K562 (cell line): Measurements from ENCODE around the gene RNASE7. TPM values are rescaled to one million over a fixed set of nuclear protein-coding genes. Genes with fewer than 3 reads are reported as not detected.

Experiments
- ATAC-seq: fragments of 200-7000 bp; cut with Tn5 transposase; 3 replicates; pipeline ENCODE4 v1.9.1; 2020; ENCODE audit warnings: moderate library complexity
- BruUV-seq: library from RNA; stranded (reverse); fragments of 400-500 nt; replicated peaks from 2 replicates; lab custom pipeline; 2021; lab: Mats Ljungman, UMichigan
- CTCF ChIA-PET: fragments of 300-600 bp; formaldehyde crosslinking; extraction: SDS; loops from one replicate; lab custom pipeline; 2021; ENCODE audit warnings: low intra/inter-chr PET ratio; lab: Yijun Ruan, JAX
- POLR2A ChIA-PET: fragments of 300-600, 350-650 bp; sonication (Branson Sonifier 250); formaldehyde crosslinking; extraction: SDS; loops from one replicate; lab custom pipeline; 2021; ENCODE audit warnings: antibody characterized with exemption, inconsistent platforms; lab: Yijun Ruan, JAX
- DNase-seq, 4 experiments: peaks; one replicate each; pipeline versions ENCODE4 v3.0.0 to v3.0.0-alpha.2; 2011 to 2018; ENCODE audit warnings: low spot score in 3 of 4, mixed read lengths in 3 of 4; ENCODE audit errors: extremely low read depth in 1 of 4
- FAIRE-seq: peaks from 2 replicates; lab custom pipeline; 2011; peaks lifted over from hg19 to GRCh38; lab: Jason Lieb, UNC
- H2AFZ ChIP-seq: 2 replicates; pipeline ENCODE4 v1.6.0; 2011; ENCODE audit warnings: low read depth, low read length, control low read depth, inconsistent platforms
- H3K27ac ChIP-seq: fragments of 200-600 bp; 3 replicates; pipeline ENCODE4 v1.8.0; 2011; ENCODE audit warnings: low read depth, mild to moderate bottlenecking, control low read depth, inconsistent platforms, low read length, moderate library complexity, mixed read lengths; ENCODE audit errors: extremely low read depth
- H3K27me3 ChIP-seq, 2 experiments: fragments of 300-600 bp in 1 of 2; 2 replicates in 1 of 2; 3 replicates in 1 of 2; pipeline versions ENCODE4 v1.6.0 to v1.8.0; 2011; ENCODE audit warnings: inconsistent platforms in 2 of 2, low read length in 2 of 2, mild to moderate bottlenecking in 1 of 2, mixed read lengths in 1 of 2, moderate library complexity in 1 of 2; ENCODE audit not compliant: control insufficient read depth in 2 of 2, insufficient read depth in 2 of 2
- H3K36me3 ChIP-seq: fragments of 300-600 bp; 3 replicates; pipeline ENCODE4 v1.8.0; 2011; ENCODE audit warnings: mild to moderate bottlenecking, low read length, inconsistent platforms; ENCODE audit not compliant: control insufficient read depth, insufficient read depth
- H3K4me1 ChIP-seq, 2 experiments: fragments of 200-600 bp in 1 of 2; replicated peaks in 1 of 2; 2 replicates in 1 of 2; 3 replicates in 1 of 2; pipeline versions ENCODE4 v1.5.1 to v1.8.0; 2011; ENCODE audit warnings: inconsistent platforms in 2 of 2, low read length in 2 of 2, mild to moderate bottlenecking in 1 of 2, mixed read lengths in 1 of 2, moderate library complexity in 1 of 2; ENCODE audit not compliant: control insufficient read depth in 2 of 2, insufficient read depth in 2 of 2
- H3K4me2 ChIP-seq: 2 replicates; pipeline ENCODE4 v1.6.1; 2011; ENCODE audit warnings: low read length, control low read depth, inconsistent platforms, mixed read lengths; ENCODE audit not compliant: insufficient read depth
- H3K4me3 ChIP-seq: fragments of 200-600 bp; sonication (generic), shearing (Covaris generic); 2 replicates; pipeline ENCODE4 v1.5.1; 2016; ENCODE audit warnings: control low read depth, inconsistent platforms
- H3K79me2 ChIP-seq: fragments of 200-600 bp; 3 replicates; pipeline ENCODE4 v1.8.0; 2011; ENCODE audit warnings: low read length, inconsistent platforms; ENCODE audit not compliant: control insufficient read depth, insufficient read depth
- H3K9ac ChIP-seq, 2 experiments: 2 replicates each; pipeline versions ENCODE4 v1.6.0 to v1.6.1; 2011; ENCODE audit warnings: low read depth in 2 of 2, low read length in 2 of 2, control low read depth in 1 of 2, inconsistent platforms in 1 of 2, mild to moderate bottlenecking in 1 of 2, mixed read lengths in 1 of 2; ENCODE audit not compliant: insufficient read depth in 1 of 2
- H3K9me1 ChIP-seq: one replicate; pipeline ENCODE4 v1.6.0; 2011; ENCODE audit warnings: inconsistent platforms, mild to moderate bottlenecking, low read length, moderate library complexity; ENCODE audit not compliant: control insufficient read depth, insufficient read depth
- H3K9me3 ChIP-seq: replicated peaks from 2 replicates; pipeline ENCODE4 v1.5.1; 2011; ENCODE audit warnings: low read depth, low read length, inconsistent platforms; ENCODE audit not compliant: control insufficient read depth, insufficient read depth
- H4K20me1 ChIP-seq: replicated peaks from 2 replicates; pipeline ENCODE4 v1.6.1; 2011; ENCODE audit warnings: low read length, inconsistent platforms, mixed read lengths; ENCODE audit not compliant: control insufficient read depth, insufficient read depth
- CREB1 ChIP-seq, 2 experiments: sonication (generic) in 1 of 2; formaldehyde crosslinking in 1 of 2; IDR thresholded peaks; 2 replicates each; pipeline versions ENCODE4 v1.6.1 to v1.8.0; 2012 to 2022; ENCODE audit warnings: inconsistent platforms in 1 of 2, mild to moderate bottlenecking in 1 of 2, missing genetic modification reagents in 1 of 2, moderate library complexity in 1 of 2
- CSDE1 ChIP-seq, 2 experiments: fragments of 450-650 bp; IDR thresholded peaks; 2 replicates each; pipeline ENCODE4 v1.6.1; 2016; ENCODE audit warnings: mild to moderate bottlenecking in 1 of 2
- ESRRA ChIP-seq: fragments of 450-650 bp; IDR thresholded peaks from 2 replicates; pipeline ENCODE4 v1.6.1; 2014; ENCODE audit warnings: low read depth, mild to moderate bottlenecking, moderate library complexity, borderline replicate concordance
- KAT7 ChIP-seq: sonication (generic); formaldehyde crosslinking; IDR thresholded peaks from 2 replicates; pipeline ENCODE4 v1.8.0; 2022; ENCODE audit warnings: missing genetic modification reagents, mild to moderate bottlenecking, borderline replicate concordance
- MTA1 ChIP-seq: fragments of 450-650 bp; IDR thresholded peaks from 2 replicates; pipeline ENCODE4 v1.6.1; 2017; ENCODE audit warnings: borderline replicate concordance
- NFIC ChIP-seq: fragments of 450-650 bp; IDR thresholded peaks from 2 replicates; pipeline ENCODE4 v1.6.1; 2017; ENCODE audit warnings: mild to moderate bottlenecking, inconsistent platforms
- NR2C1 ChIP-seq, 2 experiments: fragments of 450-650 bp; IDR thresholded peaks; 2 replicates each; pipeline ENCODE4 v1.6.1; 2017; ENCODE audit warnings: mild to moderate bottlenecking in 2 of 2, antibody characterized with exemption in 1 of 2, inconsistent platforms in 1 of 2, missing compliant biosample characterization in 1 of 2, missing genetic modification characterization in 1 of 2
- PML ChIP-seq: IDR thresholded peaks from 2 replicates; pipeline ENCODE4 v1.6.1; 2012; ENCODE audit warnings: low read length, inconsistent platforms
- SIN3B ChIP-seq: fragments of 450-650 bp; IDR thresholded peaks from 2 replicates; pipeline ENCODE4 v1.6.1; 2017; ENCODE audit warnings: low read depth, mild to moderate bottlenecking, moderate library complexity
- SNRNP70 ChIP-seq: fragments of 200-400 bp; formaldehyde crosslinking; optimal IDR thresholded peaks from 2 replicates; pipeline ENCODE3; 2017; ENCODE audit warnings: low read depth, low read length
- SRSF9 ChIP-seq: fragments of 200-400 bp; formaldehyde crosslinking; IDR thresholded peaks from 2 replicates; pipeline ENCODE4 v1.6.1; 2017; ENCODE audit warnings: low read depth, low read length, borderline replicate concordance
- ZNF408 ChIP-seq: fragments of 250-450 bp; sonication (Bioruptor Pico); IDR thresholded peaks from 2 replicates; pipeline ENCODE4 v1.4.0; 2020; ENCODE audit warnings: low read depth, mild to moderate bottlenecking, moderate library complexity
- ZNF507 ChIP-seq: conservative IDR thresholded peaks from 2 replicates; pipeline ENCODE4 v1.6.1; 2017; ENCODE audit warnings: missing genetic modification characterization, missing compliant biosample characterization
- ZNF668 ChIP-seq: fragments of 250-450 bp; sonication (Bioruptor Pico); IDR thresholded peaks from 2 replicates; pipeline ENCODE4 v1.8.0; 2022; ENCODE audit warnings: mild to moderate bottlenecking, inconsistent platforms
- WGBS: fragments of 100-300 bp; shearing (Covaris generic); methylation state at CpG from one replicate; pipeline ENCODE4 v1.1.6; 2016; ENCODE audit warnings: low coverage, mixed read lengths; ENCODE audit not compliant: insufficient coverage; ENCODE audit errors: missing lambda C conversion rate; 5-methylcytosine and 5-hydroxymethylcytosine counted together
- in situ Hi-C: fragments of 300-500 bp; cut with MboI; formaldehyde crosslinking; loops from 4 replicates; pipeline ENCODE4 v1.15.0; 2018; ENCODE audit warnings: inconsistent platforms, mixed read lengths
- intact Hi-C: fragments of 100-400 bp; cut with micrococcal nuclease; formaldehyde crosslinking; loops from 2 replicates; pipeline ENCODE4 v1.14.2; 2022
- polyA plus RNA-seq, 8 experiments: library from polyadenylated mRNA; depleted of rRNA in 4 of 8; stranded (reverse) in 5 of 8; unstranded in 3 of 8; fragments of >200 nt; fragmentation: Nextera tagmentation in 2 of 8; fragmentation: Illumina TruSeq in 1 of 8; extraction: Ambion mirVana in 2 of 8; extraction: Trizol in 1 of 8; gene quantifications; 2 replicates each; pipeline versions ENCODE4 v1.2.1 to v1.2.3, GENCODE V29; 2011 to 2014; ENCODE audit warnings: inconsistent platforms in 1 of 8, missing spikeins in 1 of 8
- total RNA-seq, 7 experiments: library from RNA; depleted of rRNA in 6 of 7; stranded (reverse); fragments of >200 nt in 6 of 7; fragmentation: Illumina TruSeq in 2 of 7; extraction: Trizol in 2 of 7; gene quantifications; 2 replicates each; pipeline versions ENCODE4 v1.2.1 to v1.2.3, GENCODE V29; 2011 to 2021; ENCODE audit warnings: low replicate concordance in 1 of 7

The RNASE7 gene
- total and polyA plus RNA-seq, 9 of the 15 experiments (the other 6 are each of a cell fraction or from before 2014, with no cell fraction given): not detected

DNA sequence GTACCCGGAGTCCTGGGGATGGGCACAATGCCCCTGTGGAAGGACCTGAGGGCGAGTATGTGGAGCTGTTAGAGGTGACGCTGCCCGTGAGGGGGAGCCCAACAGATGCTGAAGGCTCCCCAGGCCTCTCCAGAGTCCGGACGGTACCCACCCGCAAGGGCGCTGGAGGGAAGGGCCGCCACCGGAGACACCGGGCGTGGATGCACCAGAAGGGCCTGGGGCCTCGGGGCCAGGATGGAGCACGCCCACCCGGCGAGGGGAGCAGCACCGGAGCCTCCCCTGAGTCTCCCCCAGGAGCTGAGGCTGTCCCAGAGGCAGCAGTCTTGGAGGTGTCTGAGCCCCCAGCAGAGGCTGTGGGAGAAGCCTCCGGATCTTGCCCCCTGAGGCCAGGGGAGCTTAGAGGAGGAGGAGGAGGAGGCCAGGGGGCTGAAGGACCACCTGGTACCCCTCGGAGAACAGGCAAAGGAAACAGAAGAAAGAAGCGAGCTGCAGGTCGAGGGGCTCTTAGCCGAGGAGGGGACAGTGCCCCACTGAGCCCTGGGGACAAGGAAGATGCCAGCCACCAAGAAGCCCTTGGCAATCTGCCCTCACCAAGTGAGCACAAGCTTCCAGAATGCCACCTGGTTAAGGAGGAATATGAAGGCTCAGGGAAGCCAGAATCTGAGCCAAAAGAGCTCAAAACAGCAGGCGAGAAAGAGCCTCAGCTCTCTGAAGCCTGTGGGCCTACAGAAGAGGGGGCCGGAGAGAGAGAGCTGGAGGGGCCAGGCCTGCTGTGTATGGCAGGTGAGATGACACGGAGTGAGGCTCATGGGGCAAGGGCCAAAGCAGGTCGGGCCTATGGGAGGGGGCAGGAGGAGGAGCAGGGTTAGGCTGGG, 32.5 kb downstream of the RNASE7 start (continued):
- no peak for TF ChIP-seq SRSF9
- TF ChIP-seq CREB1 (IDR thresholded peaks at IDR 0.05): no peak
- TF ChIP-seq CREB1 (CRISPR knock-in tag; IDR thresholded peaks at IDR 0.05): no peak
- no peak for TF ChIP-seq ZNF408
- TF ChIP-seq KAT7 (CRISPR knock-in tag): no peak
- no peak for TF ChIP-seq ZNF668 (CRISPR knock-in tag)
- no peak for TF ChIP-seq PML
- no peak for TF ChIP-seq CSDE1 (IDR thresholded peaks at IDR 0.05)
- no peak for TF ChIP-seq SNRNP70
- no peak for TF ChIP-seq SIN3B
- no peak for TF ChIP-seq ZNF507

GRCh38 chr14:21075719-21076437, 33.7 kb downstream of the RNASE7 start:
- ChIA-PET POLR2A (no interaction called here), CTCF (no interaction called here)
- Histone ChIP-seq H3K9me1 (no peaks in the 10 kb centered on the region), H4K20me1 (no peaks in the 10 kb centered on the region), H3K79me2 (no peaks in the 10 kb centered on the region), H3K9ac (no peak overlapping the region), H3K4me2 (no peak overlapping the region), H3K9me3 (no peaks in the 10 kb centered on the region), H3K4me1 (peaks cover 0 to 18% of the 10 kb centered on the region in 2 experiments; a peak in 3 of 5 replicates), H3K36me3 (no peaks in the 10 kb centered on the region), H3K27me3 (no peaks in the 10 kb centered on the region), H3K27ac (no peak overlapping the region), H3K4me3 (no peak overlapping the region), H2AFZ (no peak overlapping the region)
- 48% methylated on average over 5 of the region's 9 CpGs for WGBS
- FAIRE-seq (no peak), ATAC-seq (no peak), DNase-seq (no peak)
- intact Hi-C loops (no loop called here), in situ Hi-C loops (no loop called here)
- TF ChIP-seq NFIC: peak; percentile 64
- TF ChIP-seq NR2C1 (IDR thresholded peaks at IDR 0.05): peak; percentile 51
- TF ChIP-seq NR2C1 (tag; IDR thresholded peaks at IDR 0.05): peak; percentile 49; the same call in 1 of the 2 replicates
- TF ChIP-seq MTA1: no peak
- peak; percentile 66; the same call in 1 of the 2 replicates for TF ChIP-seq ESRRA
- no TSS peak for BruUV-seq
